H1 (cell line): ENCODE data around the gene CAMK2B. TPM values are rescaled to one million over a fixed set of nuclear protein-coding genes. Genes with fewer than 3 reads are reported as not detected.

Experiments
- CHD7 ChIP-seq: fragments of 300-600 bp; sonication (generic); IDR thresholded peaks from 2 replicates; pipeline ENCODE4 v1.7.1; 2012; ENCODE audit warnings: low read length, moderate library complexity, mild to moderate bottlenecking, inconsistent platforms; ENCODE audit not compliant: insufficient replicate concordance
- EZH2 ChIP-seq: fragments of 200-600 bp; sonication (generic); IDR thresholded peaks from 2 replicates; pipeline ENCODE4 v1.7.1; 2012; ENCODE audit warnings: low read depth, mild to moderate bottlenecking, moderate library complexity, low read length, inconsistent platforms; ENCODE audit not compliant: severe bottlenecking
- MAFK ChIP-seq: IDR thresholded peaks from 2 replicates; pipeline ENCODE4 v1.6.1; 2012; ENCODE audit warnings: low read depth, mild to moderate bottlenecking, improper control_type of control experiment, low read length
- NRF1 ChIP-seq: IDR thresholded peaks from 2 replicates; pipeline ENCODE4 v1.6.1; 2011; ENCODE audit warnings: mild to moderate bottlenecking, low read depth, low read length, improper control_type of control experiment
- RAD21 ChIP-seq, 2 experiments: IDR thresholded peaks in 1 of 2; conservative IDR thresholded peaks in 1 of 2; 2 replicates each; pipeline ENCODE4 v1.6.1; 2011; ENCODE audit warnings: low read depth in 2 of 2, low read length in 2 of 2, improper control_type of control experiment in 1 of 2, inconsistent platforms in 1 of 2, mild to moderate bottlenecking in 1 of 2, moderate library complexity in 1 of 2
- SIRT6 ChIP-seq: IDR thresholded peaks from one replicate; pipeline ENCODE4 v1.7.1; 2012; ENCODE audit warnings: low read length, inconsistent platforms
- polyA plus RNA-seq, 7 experiments: library from polyadenylated mRNA; depleted of rRNA in 3 of 7; stranded (reverse) in 5 of 7; unstranded in 2 of 7; fragments of >200 nt in 5 of 7; fragments of 200-250 nt in 2 of 7; gene quantifications; 1 replicate in 5 of 7; 2 replicates in 1 of 7; 4 replicates in 1 of 7; pipeline versions ENCODE4 v1.2.1 to v1.2.3, GENCODE V29; 2011 to 2013; ENCODE audit warnings: missing spikeins in 2 of 7, mixed read lengths in 2 of 7
- total RNA-seq: library from RNA; stranded (reverse); fragmentation: NEBNext Ultra II Directional; extraction: Animal tissue kit (Norgen Biotek cat#: 25700); gene quantifications from 2 replicates; pipeline ENCODE4 v1.2.1, GENCODE V29; 2021

The CAMK2B gene
- total and polyA plus RNA-seq, 2 of the 8 experiments (the other 6 are each of a cell fraction or from before 2014, with no cell fraction given), result 0.05 to 0.15 TPM

GRCh38 chr7:44201813-44202212, 123.6 kb downstream of the CAMK2B start (continued):
- TF ChIP-seq NRF1 (no peak), EZH2 (no peak), CHD7 (no peak), SIRT6 (no peak), RAD21 (IDR thresholded peaks at IDR 0.05 in 1 of 2, conservative IDR thresholded peaks at IDR 0.05 in 1 of 2; ENCODE audit: low read depth in 2 of 2, low read length in 2 of 2) (no peak), MAFK (no peak)
